ENCODE results near the gene SPESP1.

Gene SPESP1

GRCh38 chr15:68993276-68993675 is 63.0 kb downstream of the SPESP1 start:
- no peak for DNase-seq

GRCh38 chr15:68994149-68994548 is 63.8 kb downstream of the SPESP1 start:
- no peak for DNase-seq

- no peak for DNase-seq
These were observed 64.8 kb downstream of the SPESP1 start for GRCh38 chr15:68994981-68995761.
